Spleen (tissue), 11 donors: Measurements from ENCODE around the gene STK40. TPM values are rescaled to one million over a fixed set of nuclear protein-coding genes. Genes with fewer than 3 reads are reported as not detected.

Experiments used
- DNase-seq: peaks from one replicate; pipeline ENCODE4 v3.0.0-alpha.2; 2020
- H3K27ac ChIP-seq, 8 donors: fragments of 200-600 bp; sonication (generic) in 7 of 8; 1 replicate in 4 of 8; 2 replicates in 4 of 8; pipeline versions ENCODE4 v1.5.0 to v1.8.0; 2016 to 2021; ENCODE audit warnings: inconsistent platforms in 4 of 8, mild to moderate bottlenecking in 4 of 8, moderate library complexity in 1 of 8
- H3K27me3 ChIP-seq, 7 donors: fragments of 200-600 bp; sonication (generic) in 6 of 7; replicated peaks in 1 of 7; 1 replicate in 4 of 7; 2 replicates in 3 of 7; pipeline versions ENCODE4 v1.5.0 to v1.8.0; 2016 to 2021; ENCODE audit warnings: inconsistent platforms in 3 of 7, mild to moderate bottlenecking in 1 of 7
- H3K36me3 ChIP-seq, 6 donors: fragments of 200-600 bp; sonication (generic) in 5 of 6; 1 replicate in 4 of 6; 2 replicates in 2 of 6; pipeline versions ENCODE4 v1.5.0 to v1.8.0; 2016 to 2021; ENCODE audit warnings: inconsistent platforms in 2 of 6
- H3K4me1 ChIP-seq, 6 donors: fragments of 200-600 bp; sonication (generic) in 5 of 6; 1 replicate in 3 of 6; 2 replicates in 3 of 6; pipeline versions ENCODE4 v1.5.0 to v1.8.0; 2016 to 2021; ENCODE audit warnings: inconsistent platforms in 3 of 6
- H3K4me3 ChIP-seq, 8 donors: fragments of 200-600 bp; sonication (generic) in 7 of 8; 1 replicate in 4 of 8; 2 replicates in 4 of 8; pipeline versions ENCODE4 v1.5.0 to v1.8.0; 2016 to 2021; ENCODE audit warnings: inconsistent platforms in 4 of 8, mild to moderate bottlenecking in 4 of 8, moderate library complexity in 2 of 8
- H3K9me3 ChIP-seq, 8 donors: fragments of 200-600 bp; sonication (generic) in 7 of 8; 1 replicate in 4 of 8; 2 replicates in 4 of 8; pipeline versions ENCODE4 v1.5.0 to v1.8.0; 2016 to 2021; ENCODE audit warnings: inconsistent platforms in 4 of 8
- POLR2A ChIP-seq, 3 donors: fragments of 450-650 bp; IDR thresholded peaks; one replicate each; pipeline ENCODE4 v1.5.1; 2017; ENCODE audit warnings: antibody characterized with exemption in 3 of 3, mild to moderate bottlenecking in 1 of 3
- POLR2AphosphoS5 ChIP-seq, 3 donors: sonication (generic); formaldehyde crosslinking; IDR thresholded peaks; one replicate each; pipeline ENCODE4 v1.5.1; 2017; ENCODE audit warnings: antibody characterized with exemption in 3 of 3
- WGBS, 5 donors: extraction: QIAGEN DNeasy Blood & Tissue Kit in 3 of 5; methylation state at CpG; one replicate each; pipeline versions ENCODE4 v1.1.5 to v1.1.7; 2013 to 2018; 5-methylcytosine and 5-hydroxymethylcytosine counted together
- intact Hi-C: fragments of 100-400 bp; cut with DNase I; formaldehyde crosslinking; loops from one replicate; pipeline ENCODE4 v1.15.0; 2023; ENCODE audit warnings: low total_unique reads
- polyA plus RNA-seq, 3 donors: library from polyadenylated mRNA; stranded (reverse); fragments of 200-250 nt; gene quantifications; one replicate each; pipeline ENCODE4 v1.2.1, GENCODE V29; 2013
- total RNA-seq, 7 donors: library from RNA; depleted of rRNA in 3 of 7; stranded (reverse); fragments of >200 nt in 3 of 7; fragmentation: NEBNext Ultra II Directional in 4 of 7; extraction: Animal tissue kit (Norgen Biotek cat#: 25700) in 4 of 7; gene quantifications; one replicate each; pipeline versions ENCODE4 v1.1.0 to v1.2.1, GENCODE V29; 2016 to 2021
- TF ChIP-seq, protein P1 (sequence below), 11 experiments: fragments of 200-600 bp in 7 of 11; fragments of 450-650 bp in 4 of 11; sonication (generic) in 4 of 11; IDR thresholded peaks in 8 of 11; conservative IDR thresholded peaks in 3 of 11; 1 replicate in 7 of 11; 2 replicates in 4 of 11; pipeline versions ENCODE4 v1.4.0 to v1.8.0; 2016 to 2021; ENCODE audit warnings: antibody characterized with exemption in 11 of 11, inconsistent platforms in 4 of 11, mild to moderate bottlenecking in 1 of 11
- donor health status: healthy with polysubstance abuse.
- donor health status: DM: no; HTN: no; CAD: no; lungs with moderate emphysema.
- donor health status: DM: no; HTN: no; CAD: no.
- donor health status: Bipolar disorder and iron deficiency.
- donor health status: healthy.
- donor health status: DM: no; HTN: no; CAD: no.
- donor health status: DM: yes; HTN: yes; CAD: no.

Gene STK40
- total and polyA plus RNA-seq, 10 donors, result 13.7 to 79.2 (median 48.9) TPM

DNA sequence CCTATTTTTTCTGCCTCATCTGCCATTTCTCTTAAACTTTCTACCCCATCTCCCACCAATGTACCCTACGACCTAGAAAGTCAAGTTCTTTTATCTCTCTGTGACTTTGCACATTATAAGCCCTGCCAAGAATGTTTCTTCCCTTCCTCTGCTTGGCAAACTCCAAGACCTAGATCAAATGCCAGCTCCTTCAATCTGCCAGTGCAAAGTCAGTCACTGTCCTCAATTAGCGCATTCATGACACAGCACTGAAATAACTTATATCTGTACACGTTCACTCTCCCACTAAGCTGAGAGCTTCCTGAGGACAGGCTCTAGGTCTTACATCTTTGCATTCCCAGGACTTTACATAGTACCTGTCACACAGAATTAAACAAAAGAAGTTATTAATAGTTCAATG is 33.4 kb upstream of the STK40 start:
- no peak for TF ChIP-seq POLR2AphosphoS5 (IDR thresholded peaks at IDR 0.05)
- TF ChIP-seq POLR2A (IDR thresholded peaks at IDR 0.05), result no peak
- TF ChIP-seq, protein P1, sequence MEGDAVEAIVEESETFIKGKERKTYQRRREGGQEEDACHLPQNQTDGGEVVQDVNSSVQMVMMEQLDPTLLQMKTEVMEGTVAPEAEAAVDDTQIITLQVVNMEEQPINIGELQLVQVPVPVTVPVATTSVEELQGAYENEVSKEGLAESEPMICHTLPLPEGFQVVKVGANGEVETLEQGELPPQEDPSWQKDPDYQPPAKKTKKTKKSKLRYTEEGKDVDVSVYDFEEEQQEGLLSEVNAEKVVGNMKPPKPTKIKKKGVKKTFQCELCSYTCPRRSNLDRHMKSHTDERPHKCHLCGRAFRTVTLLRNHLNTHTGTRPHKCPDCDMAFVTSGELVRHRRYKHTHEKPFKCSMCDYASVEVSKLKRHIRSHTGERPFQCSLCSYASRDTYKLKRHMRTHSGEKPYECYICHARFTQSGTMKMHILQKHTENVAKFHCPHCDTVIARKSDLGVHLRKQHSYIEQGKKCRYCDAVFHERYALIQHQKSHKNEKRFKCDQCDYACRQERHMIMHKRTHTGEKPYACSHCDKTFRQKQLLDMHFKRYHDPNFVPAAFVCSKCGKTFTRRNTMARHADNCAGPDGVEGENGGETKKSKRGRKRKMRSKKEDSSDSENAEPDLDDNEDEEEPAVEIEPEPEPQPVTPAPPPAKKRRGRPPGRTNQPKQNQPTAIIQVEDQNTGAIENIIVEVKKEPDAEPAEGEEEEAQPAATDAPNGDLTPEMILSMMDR (IDR thresholded peaks at IDR 0.05 in 8 of 11, conservative IDR thresholded peaks at IDR 0.05 in 3 of 11), result no peak
- 83 to 89% (median 87%) methylated on average over 3 of the region's 3 CpGs for WGBS, 5 donors
- H3K27me3 ChIP-seq, result no peaks in the 10 kb centered on the region
- DNase-seq, result no peak
- no peak overlapping the region for H3K27ac ChIP-seq
- H3K4me3 ChIP-seq, result no peak overlapping the region
- intact Hi-C loops, result loop anchor here (10.0 kb wide), 1 partner anchor 74 kb away; no protein-coding TSS in a partner anchor
- H3K4me1 ChIP-seq, result peaks cover 4 to 31% (median 13%) of the 10 kb centered on the region in 6 donors
- H3K36me3 ChIP-seq, result peaks cover 0 to 9% (median 2%) of the 10 kb centered on the region in 6 donors
- no peaks in the 10 kb centered on the region for H3K9me3 ChIP-seq

DNA sequence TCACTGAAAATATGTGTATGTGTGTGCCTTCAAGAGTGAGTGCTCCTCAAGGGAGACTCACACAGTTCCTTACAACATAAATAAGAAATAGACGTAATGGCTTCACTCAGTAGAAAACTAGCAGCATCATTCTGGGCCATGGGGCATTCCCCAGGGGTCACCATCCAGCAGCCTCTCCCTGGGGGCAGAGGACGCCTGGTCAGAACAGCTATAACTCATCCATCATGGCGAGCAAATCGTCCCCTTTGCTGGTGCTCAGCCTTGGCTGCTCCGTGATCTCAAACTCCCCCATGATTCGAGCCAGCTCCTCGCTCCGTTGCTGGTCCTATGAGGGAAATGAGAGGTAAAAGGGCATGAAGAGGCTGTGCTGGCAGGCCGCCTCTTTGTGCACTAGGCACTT is 32.2 kb upstream of the STK40 start:
- Histone ChIP-seq H3K27ac (no peak overlapping the region), H3K4me3 (no peak overlapping the region), H3K36me3 (peaks cover 0 to 9% (median 2%) of the 10 kb centered on the region in 6 donors), H3K9me3 (no peaks in the 10 kb centered on the region), H3K27me3 (no peaks in the 10 kb centered on the region), H3K4me1 (peaks cover 4 to 31% (median 13%) of the 10 kb centered on the region in 6 donors)
- no peak for TF ChIP-seq POLR2AphosphoS5 (IDR thresholded peaks at IDR 0.05)
- no peak for TF ChIP-seq POLR2A (IDR thresholded peaks at IDR 0.05)
- intact Hi-C loops, result loop anchor here (10.0 kb wide), 1 partner anchor 73 kb away; no protein-coding TSS in a partner anchor
- 81 to 98% (median 91%) methylated on average over 9 of the region's 9 CpGs for whole genome bisulfite sequencing, 5 donors
- no peak for DNase-seq

DNA sequence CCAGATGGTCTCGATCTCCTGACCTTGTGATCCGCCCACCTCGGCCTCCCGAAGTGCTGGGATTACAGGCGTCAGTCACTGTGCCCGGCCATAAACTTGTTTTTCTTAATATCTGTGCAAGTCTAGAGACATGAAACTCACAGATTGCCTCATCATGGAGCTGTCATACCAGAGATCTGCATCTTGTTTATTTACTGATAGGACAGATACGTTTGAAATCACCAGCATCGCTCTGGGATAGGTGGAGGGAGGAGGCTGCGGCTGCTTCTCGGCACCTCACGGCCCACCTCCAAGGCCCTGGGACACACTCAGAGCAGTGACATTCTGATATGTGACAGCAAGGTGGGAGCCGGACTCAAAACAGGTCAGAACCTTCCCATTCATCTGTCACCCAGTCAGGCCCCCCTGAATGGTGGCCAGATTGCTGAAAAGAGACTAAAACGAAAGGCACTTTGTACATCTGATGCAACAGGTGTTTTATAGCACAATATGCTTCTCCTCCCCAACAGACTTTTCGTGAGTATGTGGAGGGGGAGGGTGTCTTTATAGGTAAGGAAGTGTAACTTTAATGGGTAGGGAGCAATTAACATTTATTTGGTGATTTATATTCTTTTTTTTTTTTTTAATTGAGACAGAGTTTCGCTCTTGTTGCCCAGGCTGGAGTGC is 30.1 kb upstream of the STK40 start:
- no peak overlapping the region for H3K27ac ChIP-seq
- no peaks in the 10 kb centered on the region for H3K9me3 ChIP-seq
- no peak overlapping the region for H3K4me3 ChIP-seq
- peaks cover 4 to 25% (median 13%) of the 10 kb centered on the region in 6 donors for H3K4me1 ChIP-seq
- DNase-seq, result no peak
- TF ChIP-seq, protein P1 (IDR thresholded peaks at IDR 0.05 in 8 of 11, conservative IDR thresholded peaks at IDR 0.05 in 3 of 11), result no peak
- peaks cover 0 to 4% (median 0%) of the 10 kb centered on the region in 6 donors for H3K36me3 ChIP-seq
- intact Hi-C loops, result loop anchor here (10.0 kb wide), 1 partner anchor 71 kb away; no protein-coding TSS in a partner anchor
- 91 to 93% (median 92%) methylated on average over 15 of the region's 15 CpGs for WGBS, 5 donors
- no peaks in the 10 kb centered on the region for H3K27me3 ChIP-seq

DNA sequence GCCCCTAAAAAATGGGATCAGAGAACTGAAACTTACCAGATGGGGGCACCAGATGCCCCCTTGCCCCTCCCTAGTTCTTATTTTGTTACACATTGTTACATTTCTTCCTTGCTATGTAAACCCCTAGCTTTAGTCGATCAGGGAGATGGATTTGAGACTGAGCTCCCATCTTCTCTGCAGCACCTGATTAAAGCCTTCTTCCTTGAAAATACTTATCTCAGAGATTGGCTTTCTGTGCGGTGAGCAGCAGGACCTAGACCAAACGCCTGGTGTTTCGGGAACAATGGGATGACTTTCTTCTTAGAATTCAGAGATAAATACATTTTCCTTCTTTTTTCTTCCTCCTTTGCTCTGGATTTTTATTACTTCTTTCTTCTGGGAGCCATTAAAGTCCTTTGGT is 28.7 kb upstream of the STK40 start:
- no peak for DNase-seq
- no peaks in the 10 kb centered on the region for H3K27me3 ChIP-seq
- no peak for TF ChIP-seq POLR2AphosphoS5 (IDR thresholded peaks at IDR 0.05)
- TF ChIP-seq, protein P1 (IDR thresholded peaks at IDR 0.05 in 8 of 11, conservative IDR thresholded peaks at IDR 0.05 in 3 of 11), result no peak
- no peak for TF ChIP-seq POLR2A (IDR thresholded peaks at IDR 0.05)
- WGBS, 5 donors, result 91 to 96% (median 94%) methylated on average over 4 of the region's 4 CpGs
- peaks cover 0 to 8% (median 2%) of the 10 kb centered on the region in 6 donors for H3K36me3 ChIP-seq
- intact Hi-C loops, result loop anchor here (10.0 kb wide), 1 partner anchor 70 kb away; no protein-coding TSS in a partner anchor
- no peak overlapping the region for H3K27ac ChIP-seq
- H3K4me1 ChIP-seq, result peaks cover 0 to 11% (median 2%) of the 10 kb centered on the region in 6 donors
- no peaks in the 10 kb centered on the region for H3K9me3 ChIP-seq
- no peak overlapping the region for H3K4me3 ChIP-seq
